Type B pancreatic cell (in vitro differentiated cells): ENCODE data around the gene GNG7. TPM values are rescaled to one million over a fixed set of nuclear protein-coding genes. Genes with fewer than 3 reads are reported as not detected.

Source experiments
- DNase-seq: peaks from one replicate; pipeline ENCODE4 v3.0.0; 2021; ENCODE audit warnings: mixed read lengths; ENCODE audit not compliant: unreplicated experiment; ENCODE audit errors: extremely low spot score
- H3K27ac Mint-ChIP-seq: 2 replicates; pipeline ENCODE4 v1.8.0; 2021; ENCODE audit warnings: mild to moderate bottlenecking, mixed read lengths
- H3K27me3 Mint-ChIP-seq: 2 replicates; pipeline ENCODE4 v1.8.0; 2021; ENCODE audit warnings: mixed read lengths
- H3K36me3 Mint-ChIP-seq: 2 replicates; pipeline ENCODE4 v1.8.0; 2021; ENCODE audit warnings: mixed read lengths
- H3K4me1 Mint-ChIP-seq: one replicate; pipeline ENCODE4 v1.8.0; 2021; ENCODE audit warnings: mixed read lengths; ENCODE audit not compliant: unreplicated experiment
- H3K4me3 Mint-ChIP-seq: 2 replicates; pipeline ENCODE4 v1.8.0; 2021; ENCODE audit warnings: mild to moderate bottlenecking, mixed read lengths
- H3K9me3 Mint-ChIP-seq: 2 replicates; pipeline ENCODE4 v1.8.0; 2021; ENCODE audit warnings: mixed read lengths
- total RNA-seq: library from RNA; stranded (reverse); gene quantifications from 2 replicates; pipeline ENCODE4 v1.2.1, GENCODE V29; 2021; ENCODE audit warnings: low replicate concordance
- TF ChIP-seq, protein P1 (sequence below): fragments of 200-600 bp; sonication (generic); conservative IDR thresholded peaks from 2 replicates; pipeline ENCODE4 v1.5.0; 2021; ENCODE audit warnings: antibody characterized with exemption, mild to moderate bottlenecking

Gene GNG7
- total RNA-seq, 1 donor from 2014 or later, result 12.2 TPM

DNA sequence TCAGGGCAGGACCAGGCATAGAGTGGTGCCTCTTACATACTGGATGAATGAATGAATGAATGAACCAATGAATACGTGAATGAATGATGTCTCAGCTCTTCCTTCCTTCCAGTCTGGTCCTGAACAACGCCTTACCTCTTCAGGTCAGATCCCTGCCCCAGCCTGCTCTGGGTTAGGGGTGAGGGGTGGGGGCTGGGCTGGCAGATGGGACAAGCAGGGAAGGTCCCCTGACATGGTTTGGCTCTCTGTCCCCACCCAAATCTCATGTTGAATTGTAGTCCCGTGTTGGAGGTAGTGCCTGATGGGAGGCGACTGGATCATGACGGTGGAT, 9.3 kb upstream of the GNG7 start:
- H3K27ac Mint-ChIP-seq, result no peak overlapping the region
- H3K36me3 Mint-ChIP-seq, result peaks cover 6% of the 10 kb centered on the region
- peaks cover 15% of the 10 kb centered on the region for H3K27me3 Mint-ChIP-seq
- no peak for DNase-seq
- no peaks in the 10 kb centered on the region for H3K4me1 Mint-ChIP-seq
- peaks cover 5% of the 10 kb centered on the region for H3K9me3 Mint-ChIP-seq
- no peak overlapping the region for H3K4me3 Mint-ChIP-seq
- TF ChIP-seq, protein P1, sequence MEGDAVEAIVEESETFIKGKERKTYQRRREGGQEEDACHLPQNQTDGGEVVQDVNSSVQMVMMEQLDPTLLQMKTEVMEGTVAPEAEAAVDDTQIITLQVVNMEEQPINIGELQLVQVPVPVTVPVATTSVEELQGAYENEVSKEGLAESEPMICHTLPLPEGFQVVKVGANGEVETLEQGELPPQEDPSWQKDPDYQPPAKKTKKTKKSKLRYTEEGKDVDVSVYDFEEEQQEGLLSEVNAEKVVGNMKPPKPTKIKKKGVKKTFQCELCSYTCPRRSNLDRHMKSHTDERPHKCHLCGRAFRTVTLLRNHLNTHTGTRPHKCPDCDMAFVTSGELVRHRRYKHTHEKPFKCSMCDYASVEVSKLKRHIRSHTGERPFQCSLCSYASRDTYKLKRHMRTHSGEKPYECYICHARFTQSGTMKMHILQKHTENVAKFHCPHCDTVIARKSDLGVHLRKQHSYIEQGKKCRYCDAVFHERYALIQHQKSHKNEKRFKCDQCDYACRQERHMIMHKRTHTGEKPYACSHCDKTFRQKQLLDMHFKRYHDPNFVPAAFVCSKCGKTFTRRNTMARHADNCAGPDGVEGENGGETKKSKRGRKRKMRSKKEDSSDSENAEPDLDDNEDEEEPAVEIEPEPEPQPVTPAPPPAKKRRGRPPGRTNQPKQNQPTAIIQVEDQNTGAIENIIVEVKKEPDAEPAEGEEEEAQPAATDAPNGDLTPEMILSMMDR, result no peak

- peaks cover 5% of the 10 kb centered on the region for H3K9me3 Mint-ChIP-seq
- no peak overlapping the region for H3K4me3 Mint-ChIP-seq
- TF ChIP-seq, protein P1, result no peak
- DNase-seq, result no peak
- H3K27ac Mint-ChIP-seq, result no peak overlapping the region
- H3K36me3 Mint-ChIP-seq, result peaks cover 6% of the 10 kb centered on the region
- H3K27me3 Mint-ChIP-seq, result peaks cover 15% of the 10 kb centered on the region
- no peaks in the 10 kb centered on the region for H3K4me1 Mint-ChIP-seq
Observed at GRCh38 chr19:2711172-2711874, 8.8 kb upstream of the GNG7 start.

DNA sequence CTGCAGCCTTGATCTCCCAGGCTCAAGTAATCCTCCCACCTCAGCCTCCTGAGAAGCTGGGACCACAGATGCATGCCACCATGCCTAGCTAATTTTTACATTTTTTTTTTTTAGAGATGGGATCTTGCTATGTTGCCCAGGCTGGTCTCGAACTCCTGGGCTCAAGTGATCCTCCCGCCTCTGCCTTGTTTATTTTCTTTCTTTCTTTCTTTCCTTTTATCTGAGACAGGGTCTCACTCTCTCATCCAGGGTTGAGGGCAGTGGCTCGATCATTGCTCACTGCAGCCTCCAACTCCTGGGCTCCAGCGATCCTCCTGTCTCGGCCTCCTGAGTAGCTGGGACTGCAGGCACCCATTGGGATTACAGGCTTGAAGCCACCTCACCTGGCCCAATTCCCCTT, 3.8 kb upstream of the GNG7 start:
- no peaks in the 10 kb centered on the region for H3K36me3 Mint-ChIP-seq
- H3K4me1 Mint-ChIP-seq, result no peaks in the 10 kb centered on the region
- no peak overlapping the region for H3K4me3 Mint-ChIP-seq
- TF ChIP-seq, protein P1, result no peak
- no peak overlapping the region for H3K27ac Mint-ChIP-seq
- H3K27me3 Mint-ChIP-seq, result peaks cover 9% of the 10 kb centered on the region
- no peaks in the 10 kb centered on the region for H3K9me3 Mint-ChIP-seq
- DNase-seq, result no peak

DNA sequence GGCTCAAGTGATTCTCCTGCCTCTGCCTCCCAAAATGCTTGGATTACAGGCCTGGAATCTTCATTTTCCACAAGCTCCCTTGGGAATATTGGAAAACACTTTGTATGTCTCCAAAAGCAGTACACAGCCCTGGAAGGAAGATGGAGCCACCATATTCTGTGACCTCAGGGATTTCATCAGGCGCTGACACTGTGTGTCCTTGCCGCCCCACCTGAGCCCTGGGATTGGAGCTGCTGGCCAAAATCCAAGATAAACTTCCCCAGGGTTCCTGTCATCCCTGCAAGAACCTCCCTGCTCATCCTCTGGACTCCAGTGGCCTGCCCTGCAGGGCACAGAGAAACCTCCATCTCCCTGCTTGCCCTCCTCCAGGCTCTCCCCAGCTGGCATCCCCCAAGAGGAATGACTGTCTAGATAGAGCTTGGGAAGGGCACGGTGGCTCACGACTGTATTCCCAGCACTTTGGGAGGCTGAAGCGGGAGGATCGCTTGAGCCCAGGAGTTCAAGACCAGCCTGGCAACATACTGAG, 1.3 kb upstream of the GNG7 start:
- TF ChIP-seq, protein P1, result no peak
- H3K36me3 Mint-ChIP-seq, result no peaks in the 10 kb centered on the region
- H3K27ac Mint-ChIP-seq, result no peak overlapping the region
- H3K4me3 Mint-ChIP-seq, result peak overlapping the region; percentile 28
- H3K9me3 Mint-ChIP-seq, result no peaks in the 10 kb centered on the region
- no peak for DNase-seq
- H3K4me1 Mint-ChIP-seq, result no peaks in the 10 kb centered on the region
- H3K27me3 Mint-ChIP-seq, result peaks cover 20% of the 10 kb centered on the region

DNA sequence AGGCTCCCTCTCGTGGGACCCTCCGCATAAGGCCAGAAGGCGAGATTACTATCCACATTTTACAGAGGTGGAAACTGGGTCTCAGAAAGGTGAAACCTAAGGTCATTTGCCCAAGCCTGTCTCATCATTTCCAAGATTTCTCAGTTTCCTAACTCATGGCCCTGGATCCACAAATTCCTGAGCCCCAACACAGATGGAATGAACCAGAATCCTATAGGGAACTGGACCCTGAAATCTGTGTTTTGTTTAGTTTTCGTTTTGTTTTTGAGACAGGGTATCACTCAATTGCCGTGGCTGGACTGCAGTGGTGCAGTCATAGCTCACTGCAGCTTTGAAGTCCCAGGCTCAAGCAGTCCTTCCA, 563 bp upstream of the GNG7 start:
- Mint-ChIP-seq H3K27me3 (peaks cover 22% of the 10 kb centered on the region), H3K27ac (no peak overlapping the region), H3K4me3 (peak overlapping the region; percentile 77), H3K36me3 (no peaks in the 10 kb centered on the region), H3K4me1 (no peaks in the 10 kb centered on the region), H3K9me3 (no peaks in the 10 kb centered on the region)
- no peak for DNase-seq
- TF ChIP-seq, protein P1, result no peak
